WTC11 (cell line): ENCODE measurements around the gene RNASE9. TPM values are rescaled to one million over a fixed set of nuclear protein-coding genes. Genes with fewer than 3 reads are reported as not detected.

Experiments used
- ATAC-seq: fragments of 200-7000 bp; cut with Tn5 transposase; 2 replicates; pipeline ENCODE4 v1.10.0; 2021; ENCODE audit warnings: mild to moderate bottlenecking, moderate library complexity
- CTCF ChIA-PET: fragments of 300-600 bp; sonication (Branson Sonifier 250); formaldehyde crosslinking; loops from one replicate; lab custom pipeline; 2021; ENCODE audit warnings: antibody characterized with exemption; lab: Charles Lee
- POLR2A ChIA-PET: fragments of 350-600 bp; sonication (Branson Sonifier 250); formaldehyde crosslinking; loops from one replicate; lab custom pipeline; 2021; ENCODE audit warnings: antibody characterized with exemption; lab: Charles Lee
- DNase-seq: peaks from one replicate; pipeline ENCODE4 v3.0.0; 2021; ENCODE audit warnings: low spot score
- H3K27ac Mint-ChIP-seq: 2 replicates; pipeline ENCODE4 v1.8.0; 2021; ENCODE audit warnings: mixed read lengths
- H3K27me3 Mint-ChIP-seq: 2 replicates; pipeline ENCODE4 v1.8.0; 2021; ENCODE audit warnings: low read depth, mild to moderate bottlenecking, moderate library complexity, mixed read lengths
- H3K36me3 Mint-ChIP-seq: 2 replicates; pipeline ENCODE4 v1.8.0; 2021; ENCODE audit warnings: mixed read lengths
- H3K4me1 Mint-ChIP-seq: 2 replicates; pipeline ENCODE4 v1.8.0; 2022; ENCODE audit warnings: mixed read lengths
- H3K4me3 Mint-ChIP-seq: 2 replicates; pipeline ENCODE4 v1.8.0; 2021; ENCODE audit warnings: mild to moderate bottlenecking, moderate library complexity, mixed read lengths
- H3K9me3 Mint-ChIP-seq: 2 replicates; pipeline ENCODE4 v1.8.0; 2021; ENCODE audit warnings: mixed read lengths
- CREM ChIP-seq: sonication (generic); formaldehyde crosslinking; IDR thresholded peaks from 2 replicates; pipeline ENCODE4 v1.8.1; 2022; ENCODE audit warnings: mild to moderate bottlenecking, missing genetic modification reagents, moderate library complexity
- FOXK1 ChIP-seq: sonication (generic); formaldehyde crosslinking; IDR thresholded peaks from 2 replicates; pipeline ENCODE4 v1.8.0; 2022; ENCODE audit warnings: mild to moderate bottlenecking, moderate library complexity, missing genetic modification reagents
- GTF2I ChIP-seq: fragments of 250-450 bp; sonication (Bioruptor Pico); conservative IDR thresholded peaks from 2 replicates; pipeline ENCODE4 v1.4.0; 2021; ENCODE audit warnings: mild to moderate bottlenecking
- KAT7 ChIP-seq: sonication (generic); formaldehyde crosslinking; IDR thresholded peaks from 2 replicates; pipeline ENCODE4 v1.8.1; 2023; ENCODE audit warnings: missing genetic modification reagents, mild to moderate bottlenecking, borderline replicate concordance
- NFATC4 ChIP-seq: fragments of 250-450 bp; sonication (Bioruptor Pico); IDR thresholded peaks from 2 replicates; pipeline ENCODE4 v1.9.0; 2021; ENCODE audit warnings: mild to moderate bottlenecking
- NFE2L1 ChIP-seq: sonication (generic); formaldehyde crosslinking; IDR thresholded peaks from 2 replicates; pipeline ENCODE4 v1.8.1; 2023; ENCODE audit warnings: missing genetic modification reagents
- NFYB ChIP-seq: sonication (generic); formaldehyde crosslinking; conservative IDR thresholded peaks from 2 replicates; pipeline ENCODE4 v1.8.0; 2022; ENCODE audit warnings: low read depth, missing genetic modification reagents
- SMAD3 ChIP-seq: sonication (generic); formaldehyde crosslinking; IDR thresholded peaks from 2 replicates; pipeline ENCODE4 v1.8.0; 2022; ENCODE audit warnings: missing genetic modification reagents, mild to moderate bottlenecking, borderline replicate concordance
- SMAD4 ChIP-seq: sonication (generic); formaldehyde crosslinking; IDR thresholded peaks from 2 replicates; pipeline ENCODE4 v1.8.0; 2022; ENCODE audit warnings: mild to moderate bottlenecking, missing genetic modification reagents
- ZBTB21 ChIP-seq: sonication (generic); formaldehyde crosslinking; IDR thresholded peaks from 2 replicates; pipeline ENCODE4 v1.8.1; 2023; ENCODE audit warnings: mild to moderate bottlenecking, missing genetic modification reagents, borderline replicate concordance
- ZNF423 ChIP-seq: fragments of 250-450 bp; sonication (Bioruptor Pico); IDR thresholded peaks from 2 replicates; pipeline ENCODE4 v2.1.2; 2022; ENCODE audit warnings: mild to moderate bottlenecking, moderate library complexity
- ZNF671 ChIP-seq: fragments of 250-450 bp; sonication (Bioruptor Pico); IDR thresholded peaks from 2 replicates; pipeline ENCODE4 v1.8.0; 2021; ENCODE audit warnings: mild to moderate bottlenecking
- total RNA-seq: library from RNA; stranded (reverse); gene quantifications from 3 replicates; pipeline ENCODE4 v1.2.3, GENCODE V29; 2021
- TF ChIP-seq, protein P1 (sequence below): sonication (generic); formaldehyde crosslinking; IDR thresholded peaks from 2 replicates; pipeline ENCODE4 v1.8.0; 2022; ENCODE audit warnings: mild to moderate bottlenecking, missing genetic modification reagents
- TF ChIP-seq, protein P2 (sequence below): sonication (generic); formaldehyde crosslinking; IDR thresholded peaks from 2 replicates; pipeline ENCODE4 v1.8.0; 2022; ENCODE audit warnings: missing genetic modification reagents
- TF ChIP-seq, protein P3 (sequence below): sonication (generic); formaldehyde crosslinking; IDR thresholded peaks from 2 replicates; pipeline ENCODE4 v1.8.1; 2023; ENCODE audit warnings: mild to moderate bottlenecking, missing genetic modification reagents
- TF ChIP-seq, protein P4 (sequence below): sonication (generic); formaldehyde crosslinking; IDR thresholded peaks from 2 replicates; pipeline ENCODE4 v1.8.1; 2022; ENCODE audit warnings: low read depth, missing genetic modification reagents, borderline replicate concordance

RNASE9 gene
- total RNA-seq, 1 experiment from 2014 or later = not detected

DNA sequence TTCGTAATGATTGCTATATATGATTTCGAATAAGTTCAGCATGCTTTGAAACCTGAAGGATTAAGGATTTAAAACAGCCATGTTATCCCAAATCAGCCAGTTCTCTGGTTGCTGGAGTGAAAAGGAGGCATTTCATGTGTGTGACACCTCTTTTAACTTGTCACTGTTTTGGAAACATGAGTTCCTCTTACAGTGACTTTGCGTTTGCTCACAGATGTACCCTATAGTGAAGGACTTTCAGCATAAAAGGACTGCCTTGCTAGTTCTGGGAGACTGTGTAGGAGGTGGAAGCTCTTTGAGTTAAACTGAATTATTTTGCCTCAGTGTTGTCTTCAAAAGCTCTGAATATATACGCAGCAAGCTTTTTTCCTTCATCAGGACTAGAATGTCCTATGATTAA lies 19.4 kb upstream of the RNASE9 start (continued):
- TF ChIP-seq, protein P1, sequence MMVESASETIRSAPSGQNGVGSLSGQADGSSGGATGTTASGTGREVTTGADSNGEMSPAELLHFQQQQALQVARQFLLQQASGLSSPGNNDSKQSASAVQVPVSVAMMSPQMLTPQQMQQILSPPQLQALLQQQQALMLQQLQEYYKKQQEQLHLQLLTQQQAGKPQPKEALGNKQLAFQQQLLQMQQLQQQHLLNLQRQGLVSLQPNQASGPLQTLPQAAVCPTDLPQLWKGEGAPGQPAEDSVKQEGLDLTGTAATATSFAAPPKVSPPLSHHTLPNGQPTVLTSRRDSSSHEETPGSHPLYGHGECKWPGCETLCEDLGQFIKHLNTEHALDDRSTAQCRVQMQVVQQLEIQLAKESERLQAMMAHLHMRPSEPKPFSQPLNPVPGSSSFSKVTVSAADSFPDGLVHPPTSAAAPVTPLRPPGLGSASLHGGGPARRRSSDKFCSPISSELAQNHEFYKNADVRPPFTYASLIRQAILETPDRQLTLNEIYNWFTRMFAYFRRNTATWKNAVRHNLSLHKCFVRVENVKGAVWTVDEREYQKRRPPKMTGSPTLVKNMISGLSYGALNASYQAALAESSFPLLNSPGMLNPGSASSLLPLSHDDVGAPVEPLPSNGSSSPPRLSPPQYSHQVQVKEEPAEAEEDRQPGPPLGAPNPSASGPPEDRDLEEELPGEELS = no peak
- TF ChIP-seq, protein P2, sequence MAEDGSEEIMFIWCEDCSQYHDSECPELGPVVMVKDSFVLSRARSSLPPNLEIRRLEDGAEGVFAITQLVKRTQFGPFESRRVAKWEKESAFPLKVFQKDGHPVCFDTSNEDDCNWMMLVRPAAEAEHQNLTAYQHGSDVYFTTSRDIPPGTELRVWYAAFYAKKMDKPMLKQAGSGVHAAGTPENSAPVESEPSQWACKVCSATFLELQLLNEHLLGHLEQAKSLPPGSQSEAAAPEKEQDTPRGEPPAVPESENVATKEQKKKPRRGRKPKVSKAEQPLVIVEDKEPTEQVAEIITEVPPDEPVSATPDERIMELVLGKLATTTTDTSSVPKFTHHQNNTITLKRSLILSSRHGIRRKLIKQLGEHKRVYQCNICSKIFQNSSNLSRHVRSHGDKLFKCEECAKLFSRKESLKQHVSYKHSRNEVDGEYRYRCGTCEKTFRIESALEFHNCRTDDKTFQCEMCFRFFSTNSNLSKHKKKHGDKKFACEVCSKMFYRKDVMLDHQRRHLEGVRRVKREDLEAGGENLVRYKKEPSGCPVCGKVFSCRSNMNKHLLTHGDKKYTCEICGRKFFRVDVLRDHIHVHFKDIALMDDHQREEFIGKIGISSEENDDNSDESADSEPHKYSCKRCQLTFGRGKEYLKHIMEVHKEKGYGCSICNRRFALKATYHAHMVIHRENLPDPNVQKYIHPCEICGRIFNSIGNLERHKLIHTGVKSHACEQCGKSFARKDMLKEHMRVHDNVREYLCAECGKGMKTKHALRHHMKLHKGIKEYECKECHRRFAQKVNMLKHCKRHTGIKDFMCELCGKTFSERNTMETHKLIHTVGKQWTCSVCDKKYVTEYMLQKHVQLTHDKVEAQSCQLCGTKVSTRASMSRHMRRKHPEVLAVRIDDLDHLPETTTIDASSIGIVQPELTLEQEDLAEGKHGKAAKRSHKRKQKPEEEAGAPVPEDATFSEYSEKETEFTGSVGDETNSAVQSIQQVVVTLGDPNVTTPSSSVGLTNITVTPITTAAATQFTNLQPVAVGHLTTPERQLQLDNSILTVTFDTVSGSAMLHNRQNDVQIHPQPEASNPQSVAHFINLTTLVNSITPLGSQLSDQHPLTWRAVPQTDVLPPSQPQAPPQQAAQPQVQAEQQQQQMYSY (CRISPR knock-in tag) = no peak
- TF ChIP-seq NFATC4 (CRISPR knock-in tag) = no peak
- no peak for TF ChIP-seq ZNF671
- TF ChIP-seq NFYB (CRISPR knock-in tag) = no peak
- TF ChIP-seq KAT7 = no peak
- TF ChIP-seq GTF2I (CRISPR knock-in tag) = no peak

DNA sequence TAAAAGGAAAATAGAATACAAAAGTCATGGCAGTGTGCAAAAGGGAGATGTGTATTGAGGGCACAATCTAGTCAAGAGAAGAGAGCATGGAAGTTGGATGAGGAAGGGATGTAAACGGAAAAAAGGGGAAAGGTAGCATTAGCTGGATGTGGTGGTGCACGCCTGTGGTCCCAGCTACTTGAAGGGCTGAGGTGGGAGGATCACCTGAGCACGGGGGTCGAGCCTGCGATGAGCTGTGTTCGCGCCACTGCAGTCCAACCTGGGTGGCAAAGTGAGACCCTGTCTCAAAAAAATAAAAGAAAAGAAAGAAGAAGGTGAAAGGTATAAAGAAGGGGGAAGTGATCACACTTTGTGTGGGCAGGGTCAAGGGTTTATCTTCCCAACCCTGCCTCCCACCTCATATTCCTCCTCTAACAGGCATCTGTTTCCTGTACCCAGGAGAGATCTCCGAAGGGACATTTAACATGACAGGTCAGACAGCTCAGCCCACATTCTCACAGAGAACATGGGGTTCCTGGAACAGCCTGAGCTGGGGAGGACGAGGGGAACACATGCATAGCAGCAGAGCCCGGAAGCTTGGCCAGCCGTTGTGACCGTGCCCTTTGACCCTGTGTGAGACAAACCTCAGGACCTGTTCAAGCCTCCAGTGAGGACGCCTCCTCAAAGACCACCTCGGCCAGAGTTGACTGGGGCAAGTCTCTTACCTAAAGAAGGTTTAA lies 18.1 kb upstream of the RNASE9 start:
- DNase-seq = no peak
- ChIA-PET POLR2A (interaction anchor here (0.5 kb wide), 1 partner anchor 249 kb away, joined by 4 read pairs; no protein-coding TSS in a partner anchor), CTCF (interaction anchor here (0.6 to 1.7 kb wide), 2 partner anchors 28 to 85 kb away, joined by 3 to 6 read pairs; no protein-coding TSS in a partner anchor)
- peak overlapping the region; percentile 98 for H3K27ac Mint-ChIP-seq
- no peak for TF ChIP-seq SMAD3
- TF ChIP-seq NFE2L1 (CRISPR knock-in tag) = 0 out of 2 replicates have a peak, but pooled peaks have one; percentile 5
- peak; percentile 51 for ATAC-seq
- peak overlapping the region; percentile 8 for H3K4me3 Mint-ChIP-seq
- peaks cover 63% of the 10 kb centered on the region for H3K4me1 Mint-ChIP-seq
- H3K9me3 Mint-ChIP-seq = no peaks in the 10 kb centered on the region
- H3K36me3 Mint-ChIP-seq = no peaks in the 10 kb centered on the region
- H3K27me3 Mint-ChIP-seq = no peaks in the 10 kb centered on the region; the same call in 1 of the 2 replicates

DNA sequence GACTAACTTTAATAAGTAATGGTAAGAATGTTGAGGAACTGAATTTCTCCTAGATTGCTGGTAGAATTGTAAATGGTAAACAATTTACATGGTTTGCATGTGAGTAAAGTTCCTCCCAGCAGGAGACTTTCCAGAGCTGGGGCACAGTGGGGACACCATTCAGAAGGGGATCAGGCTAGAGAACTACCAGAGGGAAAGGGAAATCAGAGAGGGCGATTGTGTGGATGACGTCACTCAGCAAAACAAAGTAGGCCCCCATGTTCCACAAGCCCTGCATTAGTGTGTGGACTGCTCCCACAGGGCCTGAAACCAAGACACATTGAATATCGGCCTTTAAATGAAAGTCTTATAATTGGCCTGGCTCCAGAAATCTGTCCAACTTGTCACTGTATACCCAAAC lies 17.5 kb upstream of the RNASE9 start:
- peak; percentile 74 for DNase-seq
- peak overlapping the region; percentile 98 for H3K27ac Mint-ChIP-seq
- POLR2A ChIA-PET = interaction anchor here (0.5 kb wide), 1 partner anchor 249 kb away, joined by 4 read pairs; no protein-coding TSS in a partner anchor
- TF ChIP-seq SMAD4 (CRISPR knock-in tag) (no peak), ZNF423 (CRISPR knock-in tag) (peak; percentile 56; the same call in 1 of the 2 replicates), CREM (peak; percentile 60; the same call in 1 of the 2 replicates), FOXK1 (peak; percentile 51; the same call in 1 of the 2 replicates), ZBTB21 (CRISPR knock-in tag) (peak; percentile 42; the same call in 1 of the 2 replicates), NFATC4 (CRISPR knock-in tag) (no peak), NFE2L1 (CRISPR knock-in tag) (0 out of 2 replicates have a peak, but pooled peaks have one; percentile 5)
- TF ChIP-seq, protein P3, sequence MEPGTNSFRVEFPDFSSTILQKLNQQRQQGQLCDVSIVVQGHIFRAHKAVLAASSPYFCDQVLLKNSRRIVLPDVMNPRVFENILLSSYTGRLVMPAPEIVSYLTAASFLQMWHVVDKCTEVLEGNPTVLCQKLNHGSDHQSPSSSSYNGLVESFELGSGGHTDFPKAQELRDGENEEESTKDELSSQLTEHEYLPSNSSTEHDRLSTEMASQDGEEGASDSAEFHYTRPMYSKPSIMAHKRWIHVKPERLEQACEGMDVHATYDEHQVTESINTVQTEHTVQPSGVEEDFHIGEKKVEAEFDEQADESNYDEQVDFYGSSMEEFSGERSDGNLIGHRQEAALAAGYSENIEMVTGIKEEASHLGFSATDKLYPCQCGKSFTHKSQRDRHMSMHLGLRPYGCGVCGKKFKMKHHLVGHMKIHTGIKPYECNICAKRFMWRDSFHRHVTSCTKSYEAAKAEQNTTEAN (CRISPR knock-in tag) = peak; percentile 58; the same call in 1 of the 2 replicates
- TF ChIP-seq, protein P1 = peak; percentile 95; the same call in 1 of the 2 replicates
- TF ChIP-seq, protein P4, sequence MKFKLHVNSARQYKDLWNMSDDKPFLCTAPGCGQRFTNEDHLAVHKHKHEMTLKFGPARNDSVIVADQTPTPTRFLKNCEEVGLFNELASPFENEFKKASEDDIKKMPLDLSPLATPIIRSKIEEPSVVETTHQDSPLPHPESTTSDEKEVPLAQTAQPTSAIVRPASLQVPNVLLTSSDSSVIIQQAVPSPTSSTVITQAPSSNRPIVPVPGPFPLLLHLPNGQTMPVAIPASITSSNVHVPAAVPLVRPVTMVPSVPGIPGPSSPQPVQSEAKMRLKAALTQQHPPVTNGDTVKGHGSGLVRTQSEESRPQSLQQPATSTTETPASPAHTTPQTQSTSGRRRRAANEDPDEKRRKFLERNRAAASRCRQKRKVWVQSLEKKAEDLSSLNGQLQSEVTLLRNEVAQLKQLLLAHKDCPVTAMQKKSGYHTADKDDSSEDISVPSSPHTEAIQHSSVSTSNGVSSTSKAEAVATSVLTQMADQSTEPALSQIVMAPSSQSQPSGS (CRISPR knock-in tag) = 0 out of 2 replicates have a peak, but pooled peaks have one; percentile 28

More for the DNA sequence above, 17.5 kb upstream of the RNASE9 start:
- no peaks in the 10 kb centered on the region; the same call in 1 of the 2 replicates for H3K27me3 Mint-ChIP-seq
- no peaks in the 10 kb centered on the region for H3K36me3 Mint-ChIP-seq
- ATAC-seq = peak; percentile 91
- peak overlapping the region; percentile 8 for H3K4me3 Mint-ChIP-seq
- H3K4me1 Mint-ChIP-seq = peaks cover 57% of the 10 kb centered on the region
- CTCF ChIA-PET = interaction anchor here (1.7 kb wide), 1 partner anchor 28 kb away, joined by 6 read pairs; no protein-coding TSS in a partner anchor
- no peaks in the 10 kb centered on the region for H3K9me3 Mint-ChIP-seq
